NCI-H748 (cell line): ENCODE measurements around the gene ESYT2.

ENCODE experiments used
- DNase-seq: peaks from one replicate; lab custom pipeline; 2025; ENCODE audit not compliant: unreplicated experiment; lab: John Stamatoyannopoulos, UW

The ESYT2 gene

GRCh38 chr7:158745057-158745715, 84.1 kb downstream of the ESYT2 start:
- DNase-seq, result no peak

GRCh38 chr7:158744070-158744469, 85.2 kb downstream of the ESYT2 start:
- DNase-seq, result no peak

- DNase-seq, result no peak
Measured at GRCh38 chr7:158743219-158743618, 86.1 kb downstream of the ESYT2 start.

- DNase-seq, result no peak
Measured at GRCh38 chr7:158742065-158742821, 87.1 kb downstream of the ESYT2 start.

GRCh38 chr7:158741294-158741666, 88.0 kb downstream of the ESYT2 start:
- no peak for DNase-seq

- DNase-seq, result no peak
Measured at GRCh38 chr7:158740657-158741293, 88.5 kb downstream of the ESYT2 start.

GRCh38 chr7:158740013-158740656, 89.2 kb downstream of the ESYT2 start:
- no peak for DNase-seq

- no peak for DNase-seq
Measured at GRCh38 chr7:158738841-158739240, 90.5 kb downstream of the ESYT2 start.

- no peak for DNase-seq
Measured at GRCh38 chr7:158737064-158737695, 92.1 kb downstream of the ESYT2 start.

GRCh38 chr7:158735935-158736334, 93.4 kb downstream of the ESYT2 start:
- no peak for DNase-seq

- DNase-seq, result no peak
Measured at GRCh38 chr7:158734861-158735260, 94.4 kb downstream of the ESYT2 start.

GRCh38 chr7:158733775-158734494, 95.4 kb downstream of the ESYT2 start:
- no peak for DNase-seq

- no peak for DNase-seq
Measured at GRCh38 chr7:158733220-158733519, 96.1 kb downstream of the ESYT2 start.

GRCh38 chr7:158732494-158733219, 96.7 kb downstream of the ESYT2 start:
- DNase-seq, result no peak

- no peak for DNase-seq
Measured at GRCh38 chr7:158731761-158732160, 97.5 kb downstream of the ESYT2 start.

- no peak for DNase-seq
Measured at GRCh38 chr7:158730383-158731346, 98.6 kb downstream of the ESYT2 start.

GRCh38 chr7:158729646-158730382, 99.5 kb downstream of the ESYT2 start:
- no peak for DNase-seq

- DNase-seq, result no peak
Measured at GRCh38 chr7:158728911-158729645, 100.2 kb downstream of the ESYT2 start.
